Head of caudate nucleus (tissue), 42 donors: ENCODE data around the gene MTUS2.

ENCODE experiments used
- DNase-seq, 42 donors: peaks; one replicate each; pipeline versions ENCODE4 v3.0.0 to v3.0.0-alpha.2; 2020 to 2021; ENCODE audit warnings: mixed read lengths in 7 of 42
- intact Hi-C: fragments of 100-400 bp; cut with DNase I; formaldehyde crosslinking; loops from one replicate; pipeline ENCODE4 v1.15.0; 2022

Gene MTUS2

DNA sequence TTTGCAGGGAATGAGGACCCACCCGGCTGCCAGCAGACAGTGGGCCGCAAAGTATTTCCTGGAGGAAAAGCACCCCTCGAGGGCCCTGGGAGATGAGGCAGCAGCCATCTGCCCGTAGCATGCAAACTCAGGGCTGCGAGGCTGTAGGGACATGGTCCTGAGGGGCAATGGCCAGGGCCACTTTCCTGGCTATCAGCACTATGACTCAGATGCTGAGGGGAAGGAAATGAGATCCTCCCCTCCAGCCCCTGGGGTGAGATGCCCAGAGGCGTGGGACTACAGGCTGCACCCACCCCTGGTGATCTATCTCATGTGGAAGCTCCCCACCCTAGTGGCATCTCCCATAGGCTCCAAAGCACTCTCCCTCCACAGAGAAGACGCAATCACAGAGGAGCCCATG, 695.2 kb downstream of the MTUS2 start:
- intact Hi-C loops, result no loop called here
- DNase-seq, result peak in 1 of 42 donors; percentile 9

DNA sequence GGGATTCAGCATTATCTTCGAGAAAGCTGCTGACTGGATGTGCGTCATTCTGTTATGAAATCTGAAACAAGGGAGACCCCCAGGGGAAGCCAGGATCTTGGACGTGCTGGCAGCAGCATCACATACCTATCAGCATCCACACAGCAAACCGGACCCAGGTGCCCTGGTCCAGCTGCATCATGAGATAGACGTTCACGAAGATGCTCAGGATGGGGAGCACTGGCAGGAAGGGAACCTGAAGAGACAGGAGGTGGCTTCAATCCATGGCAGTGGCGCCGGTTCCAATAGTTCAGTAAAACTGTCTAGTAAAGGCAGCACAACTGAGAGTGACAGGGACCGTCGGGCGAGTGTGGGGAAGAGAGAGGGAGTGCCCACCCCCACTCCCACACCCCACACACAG, 695.9 kb downstream of the MTUS2 start:
- intact Hi-C loops, result no loop called here
- DNase-seq, result peak in 1 of 42 donors; percentile 9

DNA sequence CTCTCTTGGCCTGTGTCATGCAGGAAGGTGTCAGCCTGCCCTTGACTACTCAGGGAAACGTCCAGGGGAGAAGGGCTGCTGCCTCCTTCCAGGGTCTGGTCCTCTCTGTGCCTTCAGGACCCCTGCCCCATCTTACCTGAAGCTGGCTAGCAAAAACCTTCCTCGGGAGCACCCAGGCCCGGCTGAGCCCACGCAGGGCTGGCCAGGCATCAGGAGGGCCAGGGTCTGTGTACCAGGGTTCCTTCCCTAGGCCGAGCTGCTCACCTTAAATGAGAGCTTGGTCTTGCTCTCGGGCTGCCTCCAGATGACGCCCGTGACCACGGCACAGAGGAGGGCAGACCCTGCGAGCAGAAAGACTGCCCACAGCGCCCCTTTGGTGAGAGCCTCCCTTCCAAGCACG, 696.7 kb downstream of the MTUS2 start:
- peak in 1 of 42 donors; percentile 10 for DNase-seq
- intact Hi-C loops, result no loop called here

DNA sequence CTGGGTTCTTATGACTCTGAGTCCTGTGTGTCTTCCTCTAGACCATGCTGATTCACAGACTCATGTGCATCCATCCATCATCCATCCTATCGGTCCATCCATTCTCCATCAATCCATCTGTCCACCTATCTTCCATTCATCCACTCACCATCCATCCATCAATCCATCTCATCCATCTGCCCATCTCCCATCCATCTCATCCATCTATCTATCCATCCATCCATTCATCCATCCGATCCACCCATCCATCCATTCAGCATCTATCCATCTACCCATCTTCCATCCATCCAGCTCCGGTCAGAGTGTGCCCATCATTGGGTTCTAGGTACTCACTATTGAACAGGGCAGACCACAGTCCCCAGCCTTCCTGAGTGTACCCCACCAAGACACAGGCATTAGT, 699.8 kb downstream of the MTUS2 start:
- DNase-seq, result no peak
- intact Hi-C loops, result no loop called here

DNA sequence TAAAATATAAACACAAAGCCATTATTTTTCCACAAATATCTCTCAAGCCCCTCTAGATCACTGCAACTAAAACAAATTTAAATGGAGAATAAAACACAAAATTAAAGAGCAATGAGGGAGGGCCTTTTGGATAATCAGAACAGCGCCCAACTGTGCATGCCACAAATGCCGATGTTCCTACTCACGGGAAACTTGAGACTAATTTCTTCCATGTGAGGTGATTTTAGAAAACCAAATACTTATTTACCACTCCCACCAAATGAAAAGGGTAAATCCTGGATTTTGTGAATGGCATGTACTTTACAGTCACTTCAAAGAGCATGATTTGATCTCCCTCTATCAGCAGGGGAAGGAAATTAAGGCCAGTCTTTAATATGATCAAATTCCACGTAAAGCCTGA, 700.5 kb downstream of the MTUS2 start:
- DNase-seq, result no peak
- intact Hi-C loops, result no loop called here

DNA sequence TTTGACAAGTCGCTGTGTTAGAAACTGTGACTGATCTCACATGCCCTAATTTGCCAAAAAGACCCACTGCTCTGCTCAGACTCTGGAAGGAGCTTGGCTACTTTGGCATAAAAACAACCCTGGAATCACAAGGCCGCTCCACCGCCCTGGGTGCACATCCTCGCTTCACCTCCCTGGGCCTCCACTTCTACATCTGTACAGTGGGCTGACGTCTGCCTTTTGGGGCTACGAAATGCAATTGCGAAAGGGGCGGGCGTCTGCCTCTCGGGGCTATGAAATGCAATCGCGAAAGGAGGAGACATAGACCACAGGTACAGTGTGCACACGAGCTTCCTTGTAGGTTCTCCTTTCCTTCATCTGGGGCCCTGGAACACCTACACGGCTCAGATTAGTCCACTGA, 701.2 kb downstream of the MTUS2 start:
- no peak for DNase-seq

DNA sequence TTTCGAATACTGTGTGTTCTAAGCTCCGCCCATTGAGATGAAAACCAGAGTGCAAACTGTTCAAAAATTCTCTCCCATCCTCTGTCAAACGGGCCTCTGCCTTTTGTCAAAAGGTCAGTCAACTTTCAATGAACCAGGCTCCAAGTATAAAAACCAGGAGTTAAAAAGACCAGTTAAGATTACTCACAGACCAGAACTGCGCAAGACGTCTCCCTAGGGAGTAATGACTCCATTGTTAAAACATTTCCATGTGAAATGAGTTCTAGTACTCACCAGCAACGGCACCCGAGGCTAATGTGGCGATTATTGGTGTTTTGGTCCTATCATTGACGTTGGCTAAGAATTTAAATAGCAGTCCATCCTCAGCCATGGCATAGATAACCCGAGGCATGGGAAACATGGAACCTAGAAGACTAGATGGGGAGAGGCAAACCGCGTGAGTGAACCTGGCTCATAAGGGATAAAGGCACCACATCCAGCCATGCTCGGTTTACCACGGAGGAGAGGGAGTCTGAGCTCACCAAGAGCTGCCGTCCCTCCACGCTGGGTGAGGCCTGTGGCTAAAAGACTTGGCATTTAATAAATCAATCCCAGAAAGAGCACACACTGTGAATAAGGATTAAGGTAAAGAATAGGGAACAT, 702.0 kb downstream of the MTUS2 start:
- DNase-seq, result no peak
- intact Hi-C loops, result no loop called here

More for the DNA sequence above, 701.2 kb downstream of the MTUS2 start:
- intact Hi-C loops, result no loop called here

DNA sequence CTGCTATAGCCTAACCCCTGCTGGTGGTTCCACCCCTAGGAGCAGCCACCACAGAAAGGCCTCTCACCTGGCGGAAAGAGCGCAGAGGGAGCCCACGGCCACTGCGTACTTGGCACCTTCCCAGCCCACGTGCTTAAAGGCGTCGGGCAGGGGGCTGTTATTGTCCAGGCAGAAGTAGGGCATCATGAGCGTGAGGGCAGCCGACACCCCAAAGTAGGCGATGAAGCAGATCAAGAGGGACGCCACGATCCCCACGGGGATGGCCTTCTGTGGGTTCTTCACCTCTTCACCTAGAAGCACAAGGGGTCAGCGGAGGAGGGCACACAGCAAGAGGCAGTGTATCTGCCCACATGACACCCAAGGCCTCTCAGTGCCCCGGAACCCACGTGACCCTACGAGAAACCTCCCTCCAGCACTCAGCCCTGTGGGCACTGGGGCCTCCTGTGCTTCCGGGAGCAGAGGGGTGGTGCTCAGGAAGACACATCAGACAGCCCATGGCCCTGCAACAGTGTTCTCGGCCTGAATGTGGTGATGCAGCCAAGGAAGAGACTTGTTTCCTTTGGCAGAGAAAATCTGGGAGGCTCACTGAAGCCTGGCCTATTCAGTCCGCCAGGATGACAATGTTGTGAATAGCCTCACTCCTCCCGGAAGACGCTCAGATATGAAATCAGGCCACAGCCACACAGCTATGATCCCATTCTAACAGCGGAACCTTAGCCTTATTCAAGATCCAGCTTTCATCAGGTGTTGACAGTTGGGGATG, 703.2 kb downstream of the MTUS2 start:
- intact Hi-C loops, result no loop called here
- DNase-seq, result no peak

DNA sequence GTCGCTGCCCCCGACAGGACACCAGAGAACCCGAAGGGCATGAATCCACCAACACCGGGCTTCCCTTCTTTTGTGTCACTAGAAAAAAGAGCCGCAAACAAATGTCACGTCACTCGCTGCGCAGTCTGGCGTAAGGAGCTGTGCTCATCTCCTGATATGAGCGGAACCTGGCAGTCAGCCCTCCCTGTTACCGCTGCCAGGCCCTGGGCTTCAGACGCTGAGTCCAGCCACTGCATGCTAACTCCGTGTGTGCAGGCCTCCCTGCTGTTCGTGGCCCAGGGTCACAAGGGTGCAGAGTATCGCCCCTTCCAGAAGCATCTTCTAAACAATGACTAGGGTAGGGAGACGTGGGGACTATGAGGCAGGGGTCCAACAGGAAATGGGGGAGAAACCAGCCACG, 704.0 kb downstream of the MTUS2 start:
- intact Hi-C loops, result no loop called here
- no peak for DNase-seq

DNA sequence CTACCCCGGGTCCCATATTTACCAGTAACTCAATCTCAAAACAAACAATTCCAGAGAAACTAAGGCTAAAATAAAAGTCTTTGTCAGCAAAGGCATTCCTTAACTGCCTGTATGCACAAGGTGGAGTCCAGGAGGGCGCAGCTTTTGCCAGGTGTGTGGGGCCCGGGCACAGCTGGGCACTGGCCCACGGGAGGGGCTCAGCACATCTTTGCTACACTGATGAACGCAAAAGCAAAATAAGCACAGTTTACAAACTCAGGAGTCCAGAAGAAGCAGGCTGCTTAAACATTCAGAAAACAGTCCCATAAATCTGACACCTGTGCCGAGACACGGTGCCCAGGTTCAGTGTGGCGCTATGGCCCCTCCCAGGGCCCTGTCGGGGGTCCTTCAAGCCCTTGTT, 704.5 kb downstream of the MTUS2 start:
- no peak for DNase-seq
- intact Hi-C loops, result no loop called here

DNA sequence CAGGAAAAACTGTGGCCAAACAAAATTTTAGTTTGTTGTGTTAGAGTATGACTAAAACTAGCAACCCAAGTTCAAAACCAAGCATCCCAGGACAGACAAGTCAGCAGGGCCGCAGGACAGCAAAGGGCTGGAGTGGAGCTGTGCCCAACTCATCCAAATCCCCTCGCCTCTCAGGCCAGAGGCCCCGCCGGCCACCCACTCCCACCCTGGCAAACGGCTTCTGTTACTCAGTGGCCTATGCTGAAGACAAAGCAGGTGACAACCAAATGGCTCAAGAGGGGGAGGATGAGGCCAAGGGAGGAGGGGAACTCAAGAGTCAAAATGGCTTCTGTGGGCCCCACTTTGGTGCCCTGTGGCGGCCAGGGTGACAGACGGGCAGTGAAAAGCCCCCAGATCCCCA, 705.6 kb downstream of the MTUS2 start:
- no peak for DNase-seq
- intact Hi-C loops, result no loop called here

DNA sequence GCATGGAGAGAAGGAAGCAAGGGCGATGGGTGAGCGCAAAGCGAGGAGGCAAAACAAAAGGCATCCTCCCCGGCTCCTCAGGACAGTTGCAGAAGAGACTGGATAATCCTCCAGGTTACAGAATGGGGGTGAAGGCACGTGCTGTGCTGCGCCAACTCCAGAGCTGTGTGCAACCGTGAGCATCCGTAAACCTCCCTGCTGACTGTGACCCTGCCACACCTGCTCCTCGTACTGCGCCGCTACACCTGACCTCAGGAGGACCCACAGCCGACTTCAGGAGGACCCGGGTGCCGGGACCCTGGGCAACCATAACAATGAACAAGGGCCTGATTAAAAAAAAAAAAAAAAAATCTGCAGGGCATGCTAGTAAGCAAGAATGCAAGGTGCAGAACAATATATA, 706.6 kb downstream of the MTUS2 start:
- DNase-seq, result no peak
- intact Hi-C loops, result no loop called here

DNA sequence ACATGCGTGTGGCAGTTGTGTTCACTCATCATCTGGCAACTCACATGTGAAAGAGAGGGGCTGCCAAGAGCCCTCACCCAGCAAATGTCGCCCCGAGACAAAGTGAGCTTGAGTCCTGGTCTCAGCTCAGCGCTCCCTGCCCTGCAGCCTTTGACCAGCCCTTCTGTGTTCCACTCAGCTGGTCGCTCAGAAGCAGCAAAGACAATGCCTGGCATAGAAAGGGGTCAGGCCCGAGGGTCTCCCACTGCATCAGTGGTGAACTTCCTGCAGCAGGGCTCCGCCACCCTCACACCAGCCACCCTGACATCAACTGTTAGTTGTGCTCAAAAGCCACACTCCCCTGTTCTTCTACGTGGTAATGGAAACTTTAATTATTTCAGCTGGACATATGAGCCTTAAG, 707.4 kb downstream of the MTUS2 start:
- intact Hi-C loops, result no loop called here
- no peak for DNase-seq

DNA sequence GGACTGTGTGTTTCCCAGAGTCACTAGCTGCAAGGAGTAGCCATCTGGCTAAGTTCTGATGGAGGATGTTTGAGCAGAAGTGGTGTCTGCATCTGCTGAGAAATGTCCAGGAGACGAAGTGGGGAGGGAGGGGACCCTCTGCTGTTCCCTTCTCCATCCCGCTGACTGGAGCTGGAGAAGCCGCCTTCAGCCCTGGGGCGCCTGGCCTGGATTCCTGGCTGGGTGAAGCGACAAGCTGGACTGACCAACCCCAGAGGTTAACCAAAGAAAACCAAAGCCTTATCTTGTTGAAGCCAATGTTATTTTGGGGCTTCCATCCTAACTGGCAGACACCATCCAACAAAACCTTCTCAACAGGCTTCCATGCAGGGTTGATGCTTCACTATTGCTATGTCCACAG, 707.8 kb downstream of the MTUS2 start:
- no peak for DNase-seq
- intact Hi-C loops, result no loop called here

DNA sequence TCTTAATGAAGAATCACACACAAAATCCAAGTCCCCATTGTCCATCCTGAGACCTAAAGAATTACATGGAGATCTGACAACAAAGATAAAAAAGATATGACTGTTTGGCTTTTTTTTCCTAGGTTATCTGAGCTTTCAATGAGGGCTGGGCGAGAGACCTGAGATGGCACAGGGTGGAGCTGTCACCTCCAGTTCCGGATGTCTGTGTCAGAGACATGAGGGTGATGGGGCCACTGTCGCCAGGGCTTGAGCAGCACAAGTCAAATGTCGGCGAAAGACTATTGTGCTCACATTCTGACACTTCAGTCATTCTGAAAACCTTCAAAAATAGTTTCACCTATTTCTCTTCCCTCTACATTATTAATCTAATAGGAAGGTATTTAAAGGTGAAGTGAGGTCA, 709.6 kb downstream of the MTUS2 start:
- intact Hi-C loops, result no loop called here
- no peak for DNase-seq

DNA sequence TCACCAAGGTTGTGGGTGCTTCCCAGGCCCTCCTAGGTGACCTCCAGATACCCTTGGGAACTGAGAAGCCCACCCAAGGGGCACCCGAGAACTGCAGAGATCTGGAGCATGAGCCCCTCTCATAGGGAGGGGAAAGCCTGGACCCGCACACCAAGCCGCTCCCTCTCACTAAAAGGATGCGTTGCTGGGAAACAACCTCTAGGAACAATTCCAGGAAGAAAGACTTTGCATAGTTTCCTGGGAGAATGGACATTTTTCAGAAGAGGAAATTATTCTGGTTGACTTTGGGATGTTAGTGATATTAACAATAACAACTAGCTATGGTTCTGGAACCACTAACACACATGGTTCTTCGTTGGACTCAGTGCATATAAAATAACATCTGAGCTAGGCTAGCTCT, 710.8 kb downstream of the MTUS2 start:
- DNase-seq, result no peak
- intact Hi-C loops, result no loop called here

DNA sequence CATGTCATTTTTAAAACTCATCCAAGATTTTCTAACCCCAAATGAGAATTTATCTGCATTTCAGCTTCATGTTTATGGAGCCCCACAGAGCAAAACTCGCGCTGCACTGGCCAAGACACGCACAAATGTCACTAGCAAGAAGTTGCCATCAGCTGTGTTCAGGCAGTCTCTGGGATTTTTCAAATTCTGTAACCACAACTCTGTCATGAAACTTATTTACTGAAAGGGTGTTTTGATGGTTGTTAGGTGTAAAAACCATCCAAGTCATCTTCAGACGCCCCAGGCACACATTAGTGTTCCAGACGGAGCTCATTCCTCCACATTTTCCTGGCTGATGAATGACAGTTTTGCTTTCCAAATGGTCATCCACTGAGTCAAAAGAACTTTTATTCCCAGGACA, 712.0 kb downstream of the MTUS2 start:
- intact Hi-C loops, result no loop called here
- no peak for DNase-seq

DNA sequence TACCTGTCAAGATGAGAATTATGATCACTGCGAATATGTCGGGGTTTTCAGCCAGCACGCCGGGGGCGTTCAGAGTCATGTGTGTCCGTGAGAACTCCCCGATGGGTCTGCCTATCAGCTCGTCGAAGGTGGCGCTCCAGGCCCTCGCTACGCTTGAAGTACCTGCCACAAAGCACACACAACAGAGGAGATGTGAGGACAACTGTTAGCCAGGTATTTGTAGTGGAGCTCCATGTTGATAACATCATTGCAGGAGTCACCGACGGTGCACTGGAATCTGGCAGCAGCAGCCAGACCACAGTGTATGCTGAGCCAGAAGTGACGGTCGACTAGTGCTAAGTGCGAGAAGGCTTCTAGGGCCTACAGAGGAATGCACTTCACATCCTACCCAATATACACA, 712.7 kb downstream of the MTUS2 start:
- intact Hi-C loops, result no loop called here
- DNase-seq, result no peak

DNA sequence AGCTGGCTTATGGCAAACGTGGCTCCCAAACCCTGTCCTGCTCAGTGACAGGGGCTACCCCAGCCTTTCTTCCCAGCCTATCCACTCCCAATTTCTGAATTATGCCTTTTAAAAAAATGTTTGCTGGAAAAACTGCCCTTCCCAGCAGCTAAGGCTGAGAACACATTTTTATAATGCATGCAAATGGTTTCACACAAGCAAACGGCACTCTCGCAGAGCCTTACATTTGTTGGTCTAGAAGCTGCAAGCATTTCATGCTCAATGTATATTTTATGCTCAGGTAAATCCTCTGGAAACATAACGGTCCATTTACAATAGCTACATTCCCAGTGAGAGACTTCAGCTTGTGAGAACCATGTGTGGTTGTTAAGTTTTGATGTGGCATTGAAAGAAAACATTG, 713.9 kb downstream of the MTUS2 start:
- DNase-seq, result no peak
- intact Hi-C loops, result no loop called here

DNA sequence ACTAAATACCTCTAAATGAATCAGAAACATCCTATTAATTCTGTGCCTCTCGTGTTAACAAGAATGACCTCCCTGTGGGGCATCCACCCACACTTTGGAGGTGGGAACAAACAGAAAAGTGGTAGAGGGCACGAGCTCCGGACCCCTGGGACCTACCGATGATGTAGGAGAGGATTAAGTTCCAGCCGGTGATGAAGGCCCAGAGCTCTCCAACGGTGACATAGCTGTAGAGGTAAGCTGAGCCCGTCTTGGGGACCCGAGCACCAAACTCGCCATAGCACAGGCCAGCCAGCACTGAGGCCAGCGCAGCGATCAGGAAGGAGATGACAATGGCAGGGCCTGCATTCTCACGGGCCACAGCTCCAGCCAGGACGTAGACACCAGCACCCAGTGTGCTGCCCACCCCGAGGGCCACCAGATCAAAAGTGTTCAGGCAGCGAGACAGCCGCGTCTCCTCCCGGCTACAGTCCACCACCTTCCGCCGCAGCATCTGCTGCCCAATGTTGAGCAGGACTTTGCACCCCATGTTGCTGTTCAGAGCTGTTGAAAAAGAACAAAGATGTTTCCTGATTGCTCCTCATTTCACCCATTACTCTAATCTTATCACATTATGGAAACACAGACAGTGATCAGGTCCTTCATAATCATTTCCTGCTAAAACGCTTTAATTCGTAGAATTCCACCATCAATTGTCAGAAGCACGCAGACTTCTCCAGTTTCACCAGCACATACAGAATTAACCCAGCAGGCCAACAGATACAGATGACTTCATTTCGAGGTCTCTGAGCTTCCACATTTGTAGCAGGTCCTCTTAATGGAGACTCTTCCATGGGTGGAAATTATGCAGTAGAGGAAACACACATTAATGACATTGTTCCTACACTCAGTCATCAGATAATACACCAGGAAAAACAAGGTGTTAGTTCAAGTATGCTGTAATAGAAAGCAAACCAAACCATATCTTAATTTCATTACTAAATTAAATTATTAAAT, 715.8 kb downstream of the MTUS2 start:
- intact Hi-C loops, result no loop called here

More for the DNA sequence above, 715.8 kb downstream of the MTUS2 start:
- DNase-seq, result no peak
